Measurements from ENCODE around the gene ANKRD60.

The ANKRD60 gene

DNA sequence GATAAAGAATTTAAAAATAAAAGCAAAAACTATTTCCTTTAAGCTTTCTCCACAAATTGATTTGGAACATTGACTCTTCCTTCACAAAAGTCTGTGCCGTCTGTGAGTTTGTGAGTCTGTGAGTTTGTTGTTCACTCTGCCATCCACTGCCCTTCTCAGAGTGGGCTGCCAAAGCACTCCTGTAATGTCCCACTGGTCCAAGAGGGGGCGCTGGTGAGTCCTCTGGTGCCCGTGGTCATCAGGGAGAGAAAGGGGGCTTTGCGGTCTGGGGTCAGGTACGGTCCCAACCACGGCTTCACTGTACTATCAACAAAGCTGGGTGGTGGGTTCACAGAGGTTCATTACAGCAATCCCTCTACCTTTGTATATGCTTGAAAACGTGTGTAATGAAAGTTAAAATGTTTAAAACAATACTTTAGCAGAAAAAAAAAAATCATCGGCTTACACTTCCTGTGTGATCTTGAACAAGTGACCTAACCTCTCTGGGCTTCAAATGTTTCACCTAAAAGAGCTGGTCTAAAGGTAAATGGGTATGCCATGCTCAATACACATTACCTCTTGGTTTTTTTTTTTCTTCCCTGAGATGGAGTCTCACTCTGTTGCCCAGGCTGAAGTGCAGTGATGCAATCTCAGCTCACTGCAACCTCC lies 5.6 kb upstream of the ANKRD60 start:
- TF ChIP-seq, protein P1, sequence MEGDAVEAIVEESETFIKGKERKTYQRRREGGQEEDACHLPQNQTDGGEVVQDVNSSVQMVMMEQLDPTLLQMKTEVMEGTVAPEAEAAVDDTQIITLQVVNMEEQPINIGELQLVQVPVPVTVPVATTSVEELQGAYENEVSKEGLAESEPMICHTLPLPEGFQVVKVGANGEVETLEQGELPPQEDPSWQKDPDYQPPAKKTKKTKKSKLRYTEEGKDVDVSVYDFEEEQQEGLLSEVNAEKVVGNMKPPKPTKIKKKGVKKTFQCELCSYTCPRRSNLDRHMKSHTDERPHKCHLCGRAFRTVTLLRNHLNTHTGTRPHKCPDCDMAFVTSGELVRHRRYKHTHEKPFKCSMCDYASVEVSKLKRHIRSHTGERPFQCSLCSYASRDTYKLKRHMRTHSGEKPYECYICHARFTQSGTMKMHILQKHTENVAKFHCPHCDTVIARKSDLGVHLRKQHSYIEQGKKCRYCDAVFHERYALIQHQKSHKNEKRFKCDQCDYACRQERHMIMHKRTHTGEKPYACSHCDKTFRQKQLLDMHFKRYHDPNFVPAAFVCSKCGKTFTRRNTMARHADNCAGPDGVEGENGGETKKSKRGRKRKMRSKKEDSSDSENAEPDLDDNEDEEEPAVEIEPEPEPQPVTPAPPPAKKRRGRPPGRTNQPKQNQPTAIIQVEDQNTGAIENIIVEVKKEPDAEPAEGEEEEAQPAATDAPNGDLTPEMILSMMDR (IDR thresholded peaks at IDR 0.05; ENCODE audit: extremely low read depth, insufficient read depth, missing control alignments): peak; percentile 65
- no peak for DNase-seq (ENCODE audit: low spot score)
- in situ Hi-C loops (cut with MboI; ENCODE audit: low pct_unique_long_range_greater_than_20kb, low sequenced_read_pairs, unreplicated experiment): loop anchor here (10.0 to 25.0 kb wide), 3 partner anchors 221 to 603 kb away; partner anchors contain the start of gene NPEPL1

DNA sequence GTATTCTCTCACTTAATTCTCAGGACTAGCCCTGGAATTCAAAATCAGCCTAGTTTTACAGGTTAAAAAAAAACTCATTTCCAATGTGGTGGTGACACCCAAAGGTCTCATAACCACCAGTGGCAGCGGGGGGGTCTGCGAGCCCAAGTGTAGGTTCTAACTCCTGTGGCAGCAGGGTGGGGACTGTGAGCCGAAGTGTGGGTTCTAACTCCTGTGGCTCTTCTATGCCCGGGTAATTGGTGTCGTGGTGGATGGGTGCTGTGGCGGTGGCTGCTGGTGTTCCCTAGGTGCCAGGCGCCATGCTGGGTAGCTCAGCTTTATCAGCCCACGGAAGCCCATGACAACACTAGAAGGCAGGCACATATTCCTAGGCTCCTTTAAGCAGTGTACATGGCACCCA lies 4.9 kb upstream of the ANKRD60 start:
- in situ Hi-C loops (cut with MboI; ENCODE audit: low pct_unique_long_range_greater_than_20kb, low sequenced_read_pairs, unreplicated experiment): loop anchor here (10.0 to 25.0 kb wide), 3 partner anchors 221 to 604 kb away; partner anchors contain the start of gene NPEPL1
- TF ChIP-seq, protein P1 (IDR thresholded peaks at IDR 0.05; ENCODE audit: extremely low read depth, insufficient read depth, missing control alignments): no peak
- DNase-seq (ENCODE audit: low spot score): no peak

DNA sequence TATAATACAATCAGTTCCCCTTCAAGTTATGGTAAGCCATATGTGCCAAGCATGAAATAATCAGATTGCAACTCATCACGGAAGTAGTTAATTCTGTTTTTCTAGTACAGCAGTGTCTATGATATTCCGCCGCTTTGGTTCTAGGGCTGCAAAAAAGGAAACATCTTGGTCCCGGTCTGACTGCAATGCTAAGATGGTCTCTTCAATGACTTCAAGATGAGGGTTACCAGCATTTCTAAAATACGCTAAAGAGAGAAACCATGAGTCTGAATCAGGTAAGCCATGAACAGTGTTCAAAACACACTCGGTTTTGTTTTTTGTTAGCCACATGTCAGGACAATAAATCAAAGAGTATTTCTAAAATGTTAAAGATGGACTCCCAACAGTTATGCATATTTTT lies 3.2 kb upstream of the ANKRD60 start:
- no peak for DNase-seq (ENCODE audit: low spot score)
- in situ Hi-C loops (cut with MboI; ENCODE audit: low pct_unique_long_range_greater_than_20kb, low sequenced_read_pairs, unreplicated experiment): loop anchor here (10.0 to 25.0 kb wide), 3 partner anchors 223 to 606 kb away; partner anchors contain the start of gene NPEPL1
- TF ChIP-seq, protein P1 (IDR thresholded peaks at IDR 0.05; ENCODE audit: extremely low read depth, insufficient read depth, missing control alignments): no peak

DNA sequence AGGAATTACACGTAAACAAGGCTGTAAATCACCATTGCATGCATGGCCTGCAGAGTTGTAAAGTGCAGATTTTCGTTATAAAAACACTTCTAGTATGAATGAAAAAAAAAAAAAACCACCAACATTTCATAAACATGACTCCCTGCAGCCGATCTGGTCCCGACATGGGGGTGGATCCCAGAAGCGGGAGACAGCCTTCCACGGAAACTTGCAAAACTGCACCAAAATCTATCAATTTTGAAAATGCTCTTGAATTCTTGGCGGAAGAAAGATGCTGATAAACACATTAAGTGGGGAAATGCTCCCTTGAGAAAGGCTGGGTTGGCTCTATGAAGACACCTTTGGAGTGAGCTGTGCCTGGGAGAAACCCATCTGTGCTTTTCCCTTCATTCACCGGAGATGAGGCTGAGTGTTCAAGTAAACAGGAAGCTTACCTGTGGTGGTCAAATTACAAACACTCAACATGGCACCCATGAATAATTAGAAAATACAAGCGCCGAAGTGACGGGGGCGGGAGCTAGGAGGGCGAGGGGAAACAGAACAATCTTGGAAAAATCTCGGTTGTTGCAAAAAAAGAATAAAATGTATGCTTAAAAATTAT lies 845 bp upstream of the ANKRD60 start:
- TF ChIP-seq, protein P1 (IDR thresholded peaks at IDR 0.05; ENCODE audit: extremely low read depth, insufficient read depth, missing control alignments): no peak
- no peak for DNase-seq (ENCODE audit: low spot score)
- in situ Hi-C loops (cut with MboI; ENCODE audit: low pct_unique_long_range_greater_than_20kb, low sequenced_read_pairs, unreplicated experiment): loop anchor here (25.0 kb wide), 2 partner anchors 458 to 608 kb away; partner anchors contain the start of gene NPEPL1

DNA sequence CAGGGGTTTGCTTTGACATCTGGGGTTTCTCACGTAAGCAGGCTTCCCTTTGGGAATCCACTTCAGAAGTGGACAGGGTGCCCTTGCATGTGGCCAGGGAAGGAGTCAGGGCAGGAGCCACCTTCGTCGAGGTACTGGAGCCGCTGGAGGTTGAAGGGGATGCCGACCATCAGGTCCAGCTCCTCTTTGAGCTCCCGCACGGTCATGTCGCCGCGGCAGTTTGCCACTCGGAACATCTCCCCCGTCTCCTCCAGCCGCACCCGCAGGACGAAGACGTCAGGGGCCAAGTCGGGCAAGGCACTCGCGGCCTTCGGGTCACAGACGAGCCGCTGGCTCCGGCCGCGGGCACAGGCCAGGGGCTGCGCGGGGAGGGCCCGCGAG lies 360 bp downstream of the ANKRD60 start:
- in situ Hi-C loops (cut with MboI; ENCODE audit: low pct_unique_long_range_greater_than_20kb, low sequenced_read_pairs, unreplicated experiment): loop anchor here (25.0 kb wide), 2 partner anchors 459 to 609 kb away; partner anchors contain the start of gene NPEPL1
- DNase-seq (ENCODE audit: low spot score): no peak
- TF ChIP-seq, protein P1 (IDR thresholded peaks at IDR 0.05; ENCODE audit: extremely low read depth, insufficient read depth, missing control alignments): no peak

DNA sequence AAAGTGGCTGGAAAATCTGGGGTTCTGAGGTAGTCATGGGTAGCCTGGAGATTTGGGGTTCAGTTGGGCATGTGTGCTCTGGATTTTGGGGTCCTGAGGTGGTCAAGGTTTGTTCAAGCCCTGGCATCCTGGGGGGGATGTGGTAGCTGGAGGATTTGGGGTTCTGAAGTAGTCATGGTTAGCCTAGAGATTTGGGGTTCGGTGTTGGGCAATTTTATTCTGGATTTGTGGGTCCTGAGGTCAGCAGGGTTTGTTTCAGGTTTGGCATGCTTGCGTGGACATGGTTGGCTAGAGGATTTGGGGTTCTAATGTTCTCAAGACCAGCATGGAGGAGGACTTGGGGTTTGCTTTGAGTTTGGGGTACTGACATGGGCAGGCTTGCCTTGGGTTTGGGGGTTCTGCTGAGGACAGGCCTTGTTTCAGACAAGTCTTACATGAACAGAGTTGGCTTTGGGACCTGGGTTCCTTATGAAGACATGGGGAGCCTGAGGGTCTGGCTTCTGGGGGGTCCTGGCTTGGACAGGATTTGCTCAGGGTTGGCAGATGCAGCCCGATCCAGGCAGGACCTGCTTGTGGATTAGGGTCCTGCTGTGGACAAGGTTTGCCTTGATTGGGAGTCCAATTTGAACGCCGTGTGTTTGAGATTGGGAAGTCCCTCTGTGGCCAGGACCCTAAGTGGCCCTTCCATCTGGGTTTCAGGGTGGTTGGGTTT lies 906 bp downstream of the ANKRD60 start:
- DNase-seq (ENCODE audit: low spot score): no peak
- in situ Hi-C loops (cut with MboI; ENCODE audit: low pct_unique_long_range_greater_than_20kb, low sequenced_read_pairs, unreplicated experiment): loop anchor here (25.0 kb wide), 2 partner anchors 460 to 610 kb away; partner anchors contain the start of gene NPEPL1
- TF ChIP-seq, protein P1 (IDR thresholded peaks at IDR 0.05; ENCODE audit: extremely low read depth, insufficient read depth, missing control alignments): no peak
